ENCODE results near the gene PIGBOS1.

PIGBOS1 gene

DNA sequence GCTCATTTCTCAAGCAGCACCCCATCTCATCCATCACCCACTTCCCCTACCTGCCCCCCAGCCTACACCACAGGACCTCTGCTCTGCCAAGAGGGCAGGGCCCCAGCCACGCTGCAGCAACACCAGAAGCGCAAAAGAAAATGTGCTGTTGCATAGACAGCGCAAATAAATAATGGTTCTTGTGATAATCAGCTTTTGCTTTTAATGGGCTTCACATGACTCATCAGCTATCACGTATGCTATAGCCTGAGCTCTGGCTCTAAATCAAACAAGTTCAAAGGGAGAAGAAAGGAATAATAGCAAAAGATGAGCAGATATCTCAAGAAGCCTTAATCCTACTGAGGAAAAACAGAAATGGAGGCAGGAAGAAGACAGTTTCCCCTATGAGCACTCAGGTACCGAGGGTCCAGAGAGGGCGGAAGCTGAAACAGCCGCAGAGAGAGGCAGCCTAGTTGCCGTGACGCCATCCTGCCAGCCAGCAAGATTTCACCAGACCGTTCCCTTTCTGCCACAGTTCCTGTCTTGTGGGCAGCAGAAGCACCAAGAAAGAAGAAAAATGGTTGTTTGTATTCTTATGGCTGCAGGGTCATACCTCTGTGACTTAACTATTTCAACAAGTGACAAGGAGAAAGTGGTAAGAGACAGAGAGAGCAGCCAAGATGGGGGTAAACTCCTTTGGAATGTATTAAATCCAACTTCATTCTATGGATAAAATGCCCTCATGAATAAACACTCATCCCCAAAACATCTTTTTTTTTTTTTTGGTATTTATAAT lies 51.3 kb downstream of the PIGBOS1 start:
- FAIRE-seq (no peak), DNase-seq (ENCODE audit: low spot score) (no peak)
